Muscle layer of duodenum (tissue), 2 donors: Measurements from ENCODE around the gene PIEZO1.

ENCODE experiments used
- H3K27ac ChIP-seq: one replicate; pipeline ENCODE4 v1.7.0; 2013; ENCODE audit warnings: mild to moderate bottlenecking, low read length
- H3K27me3 ChIP-seq: one replicate; pipeline ENCODE4 v1.7.0; 2013; ENCODE audit warnings: low read depth, mild to moderate bottlenecking, control low read depth, low read length
- H3K36me3 ChIP-seq, 2 donors: one replicate each; pipeline ENCODE4 v1.7.0; 2013; ENCODE audit warnings: low read length in 2 of 2, control low read depth in 1 of 2, mild to moderate bottlenecking in 1 of 2; ENCODE audit not compliant: insufficient read depth in 2 of 2, control insufficient read depth in 1 of 2
- H3K4me1 ChIP-seq, 2 donors: one replicate each; pipeline ENCODE4 v1.7.0; 2013; ENCODE audit warnings: low read length in 2 of 2, mild to moderate bottlenecking in 2 of 2, control low read depth in 1 of 2, moderate library complexity in 1 of 2; ENCODE audit not compliant: insufficient read depth in 2 of 2, control insufficient read depth in 1 of 2
- H3K4me3 ChIP-seq, 2 donors: one replicate each; pipeline ENCODE4 v1.7.0; 2013; ENCODE audit warnings: low read length in 2 of 2, low read depth in 1 of 2, mild to moderate bottlenecking in 1 of 2
- H3K9me3 ChIP-seq, 2 donors: one replicate each; pipeline ENCODE4 v1.7.0; 2013; ENCODE audit warnings: low read length in 2 of 2, control low read depth in 1 of 2, mild to moderate bottlenecking in 1 of 2; ENCODE audit not compliant: control insufficient read depth in 1 of 2
- donor health status: healthy.

The PIEZO1 gene, protein sequence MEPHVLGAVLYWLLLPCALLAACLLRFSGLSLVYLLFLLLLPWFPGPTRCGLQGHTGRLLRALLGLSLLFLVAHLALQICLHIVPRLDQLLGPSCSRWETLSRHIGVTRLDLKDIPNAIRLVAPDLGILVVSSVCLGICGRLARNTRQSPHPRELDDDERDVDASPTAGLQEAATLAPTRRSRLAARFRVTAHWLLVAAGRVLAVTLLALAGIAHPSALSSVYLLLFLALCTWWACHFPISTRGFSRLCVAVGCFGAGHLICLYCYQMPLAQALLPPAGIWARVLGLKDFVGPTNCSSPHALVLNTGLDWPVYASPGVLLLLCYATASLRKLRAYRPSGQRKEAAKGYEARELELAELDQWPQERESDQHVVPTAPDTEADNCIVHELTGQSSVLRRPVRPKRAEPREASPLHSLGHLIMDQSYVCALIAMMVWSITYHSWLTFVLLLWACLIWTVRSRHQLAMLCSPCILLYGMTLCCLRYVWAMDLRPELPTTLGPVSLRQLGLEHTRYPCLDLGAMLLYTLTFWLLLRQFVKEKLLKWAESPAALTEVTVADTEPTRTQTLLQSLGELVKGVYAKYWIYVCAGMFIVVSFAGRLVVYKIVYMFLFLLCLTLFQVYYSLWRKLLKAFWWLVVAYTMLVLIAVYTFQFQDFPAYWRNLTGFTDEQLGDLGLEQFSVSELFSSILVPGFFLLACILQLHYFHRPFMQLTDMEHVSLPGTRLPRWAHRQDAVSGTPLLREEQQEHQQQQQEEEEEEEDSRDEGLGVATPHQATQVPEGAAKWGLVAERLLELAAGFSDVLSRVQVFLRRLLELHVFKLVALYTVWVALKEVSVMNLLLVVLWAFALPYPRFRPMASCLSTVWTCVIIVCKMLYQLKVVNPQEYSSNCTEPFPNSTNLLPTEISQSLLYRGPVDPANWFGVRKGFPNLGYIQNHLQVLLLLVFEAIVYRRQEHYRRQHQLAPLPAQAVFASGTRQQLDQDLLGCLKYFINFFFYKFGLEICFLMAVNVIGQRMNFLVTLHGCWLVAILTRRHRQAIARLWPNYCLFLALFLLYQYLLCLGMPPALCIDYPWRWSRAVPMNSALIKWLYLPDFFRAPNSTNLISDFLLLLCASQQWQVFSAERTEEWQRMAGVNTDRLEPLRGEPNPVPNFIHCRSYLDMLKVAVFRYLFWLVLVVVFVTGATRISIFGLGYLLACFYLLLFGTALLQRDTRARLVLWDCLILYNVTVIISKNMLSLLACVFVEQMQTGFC (N-terminal part only)

DNA sequence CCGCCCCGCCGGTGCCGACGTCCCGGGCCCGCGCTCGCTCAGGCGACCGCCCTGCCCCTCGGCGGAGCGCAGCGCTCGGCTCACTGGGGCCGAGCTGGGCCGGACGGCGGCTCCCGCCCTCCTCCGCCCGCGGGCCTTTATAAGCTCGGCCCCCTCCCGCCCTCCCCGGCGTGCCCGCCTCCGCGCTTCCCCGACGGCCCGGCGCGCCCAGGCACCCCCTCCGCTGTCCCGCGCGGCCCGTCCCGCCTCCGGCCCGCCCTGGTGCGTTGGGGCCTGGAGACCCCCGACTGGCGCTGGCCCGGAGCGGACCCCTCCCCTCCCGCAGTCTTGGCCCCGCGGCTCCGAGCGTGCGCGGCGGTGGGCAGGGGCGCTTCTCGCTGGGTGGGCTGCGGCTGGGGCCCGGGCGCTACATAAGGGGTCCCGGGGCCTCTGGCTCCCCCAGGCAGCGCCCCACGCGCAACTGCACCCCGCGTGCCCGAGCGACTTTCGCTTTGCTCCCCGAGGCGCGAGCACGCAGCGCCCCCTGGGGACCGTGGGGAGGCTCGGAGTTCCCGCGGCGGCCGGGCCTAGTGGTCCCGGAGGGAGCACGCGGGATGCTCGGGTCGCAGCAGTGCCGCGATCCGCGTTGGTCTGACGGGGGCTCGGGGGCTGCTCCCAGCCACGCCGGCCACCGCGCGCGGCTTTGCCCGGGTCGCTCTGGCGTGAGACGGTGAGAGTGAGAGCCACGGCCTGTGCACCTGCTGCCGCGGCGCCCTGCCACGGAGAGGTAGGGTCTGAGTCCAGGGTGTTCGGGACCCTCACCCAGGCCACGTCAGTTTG lies at the start of gene PIEZO1:
PIEZO1 (minus strand) TSS at position 115 of the 819 bp plus-strand sequence. CDS start 256 bp downstream, outside the sequence.
- Histone ChIP-seq H3K27ac (peak within 1 kb of the TSS; percentile 81), H3K4me1 (peaks cover 10 to 41% of the 10 kb centered on the region in 2 donors), H3K27me3 (no peaks in the 10 kb centered on the region), H3K36me3 (peaks cover 0 to 4% of the 10 kb centered on the region in 2 donors), H3K9me3 (no peaks in the 10 kb centered on the region), H3K4me3 (peak within 1 kb of the TSS; percentile 56 to 62)

DNA sequence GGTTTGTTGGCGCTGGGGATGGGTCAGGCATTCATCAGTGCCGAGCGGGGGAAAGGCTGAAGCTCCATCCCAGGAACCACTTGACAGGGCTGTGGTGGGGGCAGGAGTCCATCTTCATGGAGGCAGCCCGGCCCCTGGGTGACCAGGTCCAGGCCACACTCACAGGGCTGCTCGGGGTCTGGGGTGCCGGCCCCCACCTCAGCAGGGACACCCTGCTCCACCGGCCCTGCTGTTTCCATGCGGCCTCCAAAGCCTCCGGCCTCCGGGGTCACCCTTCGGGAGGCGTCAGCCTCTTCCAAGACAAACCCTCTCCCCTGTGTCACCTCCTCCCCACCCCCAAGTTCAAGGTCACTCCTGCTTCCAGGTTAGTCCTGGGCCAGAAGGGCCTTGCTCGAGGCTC lies 49.6 kb upstream of the PIEZO1 start:
- Histone ChIP-seq H3K4me3 (no peak overlapping the region), H3K27ac (no peak overlapping the region), H3K9me3 (no peaks in the 10 kb centered on the region), H3K27me3 (no peaks in the 10 kb centered on the region), H3K36me3 (peaks cover 0 to 36% of the 10 kb centered on the region in 2 donors), H3K4me1 (no peaks in the 10 kb centered on the region)

DNA sequence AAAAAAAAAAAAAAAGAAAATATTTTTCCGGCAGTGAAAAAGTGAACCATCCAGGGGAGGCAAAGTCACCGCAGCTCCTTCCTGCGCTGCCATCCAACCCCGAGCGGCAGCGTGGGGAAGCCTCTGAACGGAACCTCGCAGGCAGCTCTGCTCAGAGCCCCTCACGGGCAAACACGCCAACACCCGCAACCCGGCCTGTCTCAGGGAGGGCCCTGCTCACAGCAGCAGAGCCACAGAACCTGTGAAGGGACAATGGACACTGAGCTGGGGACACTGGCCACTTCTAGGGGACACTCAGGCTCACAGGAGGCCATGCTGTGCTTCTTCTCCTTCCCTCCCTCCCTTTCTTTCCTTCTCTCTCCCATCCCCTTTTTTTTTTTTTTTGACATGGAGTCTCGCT lies 48.1 kb upstream of the PIEZO1 start:
- Histone ChIP-seq H3K27me3 (no peaks in the 10 kb centered on the region), H3K36me3 (peaks cover 0 to 34% of the 10 kb centered on the region in 2 donors), H3K9me3 (no peaks in the 10 kb centered on the region), H3K4me1 (no peaks in the 10 kb centered on the region), H3K4me3 (no peak overlapping the region), H3K27ac (no peak overlapping the region)

DNA sequence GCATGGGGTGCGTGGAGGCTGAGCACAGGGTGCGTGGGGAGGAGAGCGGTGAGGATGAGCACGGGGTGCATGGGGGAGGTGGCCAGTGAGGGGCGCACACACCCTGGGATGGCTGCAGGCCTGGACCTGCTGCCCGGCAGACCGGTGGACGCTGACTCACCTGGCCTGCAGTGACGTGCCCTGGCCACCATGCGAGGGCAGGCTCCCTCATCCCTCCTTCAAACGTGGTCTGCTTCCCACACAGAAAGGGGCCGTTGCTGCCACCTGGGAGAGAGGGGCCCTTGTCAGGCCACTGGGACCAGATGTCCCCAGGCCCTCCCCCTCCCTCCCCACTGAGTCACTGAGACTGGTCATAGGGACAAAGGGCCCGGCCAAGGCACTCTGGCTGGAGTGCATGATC lies 46.8 kb upstream of the PIEZO1 start:
- Histone ChIP-seq H3K27ac (no peak overlapping the region), H3K9me3 (no peaks in the 10 kb centered on the region), H3K4me1 (no peaks in the 10 kb centered on the region), H3K4me3 (no peak overlapping the region), H3K27me3 (no peaks in the 10 kb centered on the region), H3K36me3 (peaks cover 0 to 38% of the 10 kb centered on the region in 2 donors)

DNA sequence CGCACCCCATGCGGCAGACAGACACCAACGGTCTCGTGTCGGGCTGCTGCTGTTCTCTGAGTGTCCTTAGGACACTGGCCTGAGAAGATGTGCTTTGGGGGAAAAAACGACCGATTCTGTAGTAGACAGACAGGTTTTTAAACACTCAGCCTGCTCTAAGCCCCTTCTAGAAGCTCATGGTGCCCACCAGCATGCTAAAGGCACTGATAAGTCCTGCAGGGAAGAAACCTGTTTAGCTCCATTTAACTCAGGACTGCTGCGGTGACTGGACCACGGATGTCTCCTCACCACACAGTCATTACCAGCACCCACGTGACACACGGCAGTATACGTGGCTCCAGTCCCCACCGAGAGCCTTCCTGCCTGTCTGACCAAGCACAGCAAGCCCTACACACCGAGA lies 45.8 kb upstream of the PIEZO1 start:
- Histone ChIP-seq H3K36me3 (peaks cover 0 to 38% of the 10 kb centered on the region in 2 donors), H3K4me1 (no peaks in the 10 kb centered on the region), H3K27me3 (no peaks in the 10 kb centered on the region), H3K27ac (no peak overlapping the region), H3K9me3 (no peaks in the 10 kb centered on the region), H3K4me3 (no peak overlapping the region)

DNA sequence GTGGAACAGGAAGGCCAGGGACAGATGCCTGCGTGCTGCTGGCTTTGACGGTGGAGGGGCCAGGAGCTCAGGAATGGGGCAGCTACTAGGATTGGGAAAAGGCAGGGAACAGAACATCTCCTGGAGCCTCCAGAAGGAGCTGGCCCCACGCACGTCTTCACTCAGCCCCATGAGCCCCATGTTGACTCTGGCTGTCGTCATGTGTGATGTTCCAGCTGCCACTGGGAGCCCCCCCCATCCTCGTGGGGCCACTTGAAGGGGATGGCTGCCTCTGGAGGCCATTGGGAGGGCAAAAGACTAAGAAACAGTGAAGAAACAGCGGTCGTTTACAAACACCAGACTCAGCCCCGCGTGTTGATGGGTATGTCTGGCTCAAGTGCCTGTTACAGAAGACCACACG lies 45.2 kb upstream of the PIEZO1 start:
- Histone ChIP-seq H3K9me3 (no peaks in the 10 kb centered on the region), H3K27me3 (no peaks in the 10 kb centered on the region), H3K36me3 (peaks cover 0 to 33% of the 10 kb centered on the region in 2 donors), H3K27ac (no peak overlapping the region), H3K4me3 (no peak overlapping the region), H3K4me1 (no peaks in the 10 kb centered on the region)

DNA sequence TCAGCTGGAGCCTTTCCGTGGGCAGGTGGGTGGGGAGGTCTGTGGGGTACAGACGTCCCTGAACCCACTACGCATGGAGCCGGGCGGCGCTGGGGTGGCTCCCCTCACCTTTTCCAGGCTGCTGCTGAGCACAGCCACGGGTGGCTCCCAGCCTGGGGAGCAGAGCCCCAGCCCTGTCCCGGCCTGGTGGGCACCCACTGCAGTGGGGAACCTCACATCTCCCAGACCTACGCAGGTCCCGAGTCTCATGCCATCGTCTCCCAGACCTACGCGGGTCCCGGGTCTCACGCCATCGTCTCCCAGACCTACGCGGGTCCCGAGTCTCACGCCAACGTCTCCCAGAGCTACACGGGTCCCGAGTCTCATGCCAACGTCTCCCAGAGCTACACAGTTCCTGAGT lies 43.7 kb upstream of the PIEZO1 start:
- Histone ChIP-seq H3K27me3 (no peaks in the 10 kb centered on the region), H3K36me3 (peaks cover 0 to 40% of the 10 kb centered on the region in 2 donors), H3K27ac (no peak overlapping the region), H3K4me1 (no peaks in the 10 kb centered on the region), H3K4me3 (no peak overlapping the region), H3K9me3 (no peaks in the 10 kb centered on the region)

DNA sequence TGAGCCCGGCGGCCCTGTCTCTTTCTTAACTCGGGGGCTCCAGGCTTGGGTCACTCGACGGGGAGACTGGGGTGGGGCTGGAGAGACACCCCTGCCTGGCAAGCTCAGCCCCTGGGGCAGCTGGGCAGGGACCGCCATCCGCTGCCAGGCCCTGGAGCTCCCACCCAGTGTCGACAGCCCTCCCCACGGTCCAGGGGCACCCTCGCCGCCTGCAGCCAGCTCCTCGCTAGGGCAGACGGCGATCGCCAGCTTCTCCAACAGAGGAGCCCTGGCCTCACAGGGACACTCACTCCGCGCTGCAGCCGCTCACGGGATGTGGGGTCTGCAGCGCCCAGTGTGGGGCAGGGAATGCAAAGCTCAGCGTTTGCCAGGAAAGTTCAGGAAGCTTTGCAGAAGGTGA lies 42.7 kb upstream of the PIEZO1 start:
- Histone ChIP-seq H3K4me3 (no peak overlapping the region), H3K4me1 (no peaks in the 10 kb centered on the region), H3K9me3 (no peaks in the 10 kb centered on the region), H3K27me3 (no peaks in the 10 kb centered on the region), H3K27ac (no peak overlapping the region), H3K36me3 (peaks cover 0 to 48% of the 10 kb centered on the region in 2 donors)

DNA sequence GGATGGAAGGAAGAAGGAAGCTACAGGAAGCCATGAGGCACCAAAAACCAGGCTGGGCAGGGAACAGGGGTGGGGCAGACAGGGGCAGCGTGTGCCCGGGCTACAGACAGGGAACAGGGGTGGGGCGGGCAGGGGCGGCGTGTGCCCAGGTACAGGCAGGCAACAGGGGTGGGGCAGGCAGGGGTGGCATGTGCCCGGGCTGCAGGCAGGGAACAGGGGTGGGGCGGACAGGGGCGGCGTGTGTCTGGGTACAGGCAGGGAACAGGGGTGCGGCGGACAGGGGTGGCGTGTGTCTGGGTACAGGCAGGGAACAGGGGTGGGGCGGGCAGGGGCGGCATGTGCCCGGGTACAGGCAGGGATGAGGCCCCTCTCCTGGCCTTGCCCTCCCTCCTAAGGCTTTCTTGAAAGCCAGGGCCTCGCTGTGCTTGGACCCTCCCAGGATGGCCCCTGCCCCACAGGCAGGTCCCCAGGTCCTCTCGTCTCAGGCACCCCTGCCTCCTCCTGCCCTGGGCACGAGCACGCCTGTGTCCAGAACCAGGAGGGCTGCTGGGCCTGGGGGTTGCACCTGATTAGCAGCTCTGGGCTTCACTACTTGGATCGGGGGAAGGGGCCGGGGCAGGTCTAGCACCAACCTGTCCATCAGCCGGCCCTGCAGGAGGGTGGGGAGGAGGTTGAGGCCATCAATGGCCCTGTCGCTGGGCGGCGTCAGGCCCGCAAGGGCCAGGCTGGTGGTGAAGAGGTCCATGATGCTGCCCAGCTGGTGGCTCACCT lies 41.2 kb upstream of the PIEZO1 start:
- no peak overlapping the region for H3K27ac ChIP-seq
- peaks cover 0 to 63% of the 10 kb centered on the region in 2 donors for H3K36me3 ChIP-seq
- no peaks in the 10 kb centered on the region for H3K27me3 ChIP-seq
- H3K4me3 ChIP-seq: no peak overlapping the region
- H3K4me1 ChIP-seq: no peaks in the 10 kb centered on the region
- no peaks in the 10 kb centered on the region for H3K9me3 ChIP-seq

DNA sequence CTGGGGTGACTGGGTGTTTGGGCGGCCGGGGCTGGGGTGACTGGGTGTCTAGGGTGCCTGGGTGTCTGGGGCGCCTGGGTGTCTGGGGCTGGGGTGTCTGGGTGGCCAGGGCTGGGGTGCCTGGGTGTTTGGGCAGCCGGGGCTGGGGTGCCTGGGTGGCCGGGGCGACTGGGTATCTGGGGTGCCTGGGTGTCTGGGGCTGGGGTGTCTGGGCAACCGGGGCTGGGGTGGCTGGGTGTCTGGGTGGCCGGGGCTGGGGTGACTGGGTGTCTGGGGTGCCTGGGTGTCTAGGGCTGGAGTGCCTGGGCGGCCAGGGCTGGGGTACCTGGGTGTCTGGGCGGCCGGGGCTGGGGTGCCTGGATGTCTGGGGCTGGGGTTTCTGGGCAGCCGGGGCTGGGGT lies 40.1 kb upstream of the PIEZO1 start:
- H3K4me1 ChIP-seq: no peaks in the 10 kb centered on the region
- peaks cover 0 to 64% of the 10 kb centered on the region in 2 donors for H3K36me3 ChIP-seq
- no peaks in the 10 kb centered on the region for H3K27me3 ChIP-seq
- H3K27ac ChIP-seq: no peak overlapping the region
- H3K4me3 ChIP-seq: no peak overlapping the region
- no peaks in the 10 kb centered on the region for H3K9me3 ChIP-seq
